Natural killer cell treated with Interleukin-12 subunit alpha and Interleukin-12 subunit beta and Interleukin-15 and Interleukin-18, amount 100 ng/mL, for 72 hours (primary cell): ENCODE results near the gene CUL5. TPM values are rescaled to one million over a fixed set of nuclear protein-coding genes. Genes with fewer than 3 reads are reported as not detected.
A peak's percentile ranks its signal among the peaks of the same experiment; 100 is the strongest.
"Not testable (repeated sequence)": the region's sequence is repeated elsewhere in the genome, so short reads cannot be mapped to it uniquely, and the experiment has no call there.

Experiments used
- ATAC-seq, 2 donors: fragments of 150-1000 bp; cut with Tn5 transposase in 1 of 2; sonication (Bioruptor Pico), chemical (Tn5 transposase) in 1 of 2; 2 replicates each; pipeline ENCODE4 v1.10.0; 2021
- DNase-seq: peaks from one replicate; pipeline ENCODE4 v3.0.0; 2022; ENCODE audit warnings: low spot score
- H3K27ac Mint-ChIP-seq, 2 donors: 1 replicate in 1 of 2; 2 replicates in 1 of 2; pipeline ENCODE4 v1.8.0; 2022; ENCODE audit warnings: mixed read lengths in 2 of 2, mild to moderate bottlenecking in 1 of 2, moderate library complexity in 1 of 2
- H3K27me3 Mint-ChIP-seq, 2 donors: 1 replicate in 1 of 2; 2 replicates in 1 of 2; pipeline ENCODE4 v1.8.0; 2022; ENCODE audit warnings: mixed read lengths in 2 of 2
- H3K36me3 Mint-ChIP-seq: one replicate; pipeline ENCODE4 v1.8.0; 2022; ENCODE audit warnings: mixed read lengths
- H3K4me1 Mint-ChIP-seq, 2 donors: 1 replicate in 1 of 2; 2 replicates in 1 of 2; pipeline ENCODE4 v1.8.0; 2022; ENCODE audit warnings: low read depth in 2 of 2, mixed read lengths in 2 of 2, mild to moderate bottlenecking in 1 of 2
- H3K4me3 Mint-ChIP-seq: one replicate; pipeline ENCODE4 v1.8.0; 2022; ENCODE audit warnings: mixed read lengths
- H3K9me3 Mint-ChIP-seq: 2 replicates; pipeline ENCODE4 v1.8.0; 2022; ENCODE audit warnings: mixed read lengths
- total RNA-seq, 2 donors: library from RNA; stranded (reverse); gene quantifications; one replicate each; pipeline ENCODE4 v1.2.3, GENCODE V29; 2022

Gene CUL5
- total RNA-seq, 2 donors from 2014 or later = 29.9 to 51.9 TPM

DNA sequence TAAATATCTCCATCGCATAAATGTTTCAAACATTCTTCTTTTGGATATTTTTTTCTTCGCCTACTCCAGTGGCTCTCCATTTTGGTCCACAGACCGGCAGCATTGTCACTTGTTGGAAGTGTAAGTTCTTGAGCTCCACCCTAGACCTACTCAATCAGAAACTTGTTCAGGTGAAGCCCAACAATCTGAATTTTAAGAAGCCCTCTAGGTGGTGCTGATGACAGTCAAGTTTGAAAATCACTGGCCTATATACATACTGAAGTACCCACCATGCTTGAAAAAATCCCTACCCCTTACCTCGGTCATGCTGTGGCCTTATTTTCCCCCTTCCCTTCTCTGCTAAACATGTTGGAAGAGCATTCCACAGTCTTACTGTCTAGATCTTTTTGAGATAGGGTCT, 102.4 kb downstream of the CUL5 start:
- Mint-ChIP-seq H3K9me3 (no peaks in the 10 kb centered on the region), H3K27me3 (no peaks in the 10 kb centered on the region), H3K4me1 (peaks cover 0 to 3% of the 10 kb centered on the region in 2 donors), H3K36me3 (no peaks in the 10 kb centered on the region), H3K4me3 (no peak overlapping the region), H3K27ac (no peak overlapping the region)
- no peak for DNase-seq
- no peak for ATAC-seq

DNA sequence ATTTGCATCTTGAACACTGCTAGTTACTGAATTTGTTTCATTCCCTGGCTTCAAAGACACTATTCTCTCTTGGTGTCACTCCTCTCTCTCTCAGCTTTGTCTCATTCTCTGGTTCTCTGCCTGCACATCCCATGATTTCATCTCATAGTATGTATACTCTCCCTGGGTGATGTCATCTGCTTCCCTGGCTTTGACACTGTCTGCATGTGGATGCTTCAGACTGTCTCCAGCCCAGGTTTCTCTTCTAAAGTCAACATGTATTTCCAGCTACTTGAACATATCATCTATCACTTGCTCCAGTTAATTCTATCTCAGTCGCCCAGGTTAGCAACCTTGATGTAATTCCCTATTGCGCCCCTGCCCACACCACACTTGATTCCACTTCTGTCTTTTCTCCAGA, 103.4 kb downstream of the CUL5 start:
- DNase-seq = no peak
- no peak overlapping the region for H3K4me3 Mint-ChIP-seq
- no peaks in the 10 kb centered on the region for H3K27me3 Mint-ChIP-seq
- H3K27ac Mint-ChIP-seq = no peak overlapping the region
- H3K36me3 Mint-ChIP-seq = no peaks in the 10 kb centered on the region
- no peak for ATAC-seq
- no peaks in the 10 kb centered on the region for H3K9me3 Mint-ChIP-seq
- H3K4me1 Mint-ChIP-seq = peaks cover 0 to 3% of the 10 kb centered on the region in 2 donors

DNA sequence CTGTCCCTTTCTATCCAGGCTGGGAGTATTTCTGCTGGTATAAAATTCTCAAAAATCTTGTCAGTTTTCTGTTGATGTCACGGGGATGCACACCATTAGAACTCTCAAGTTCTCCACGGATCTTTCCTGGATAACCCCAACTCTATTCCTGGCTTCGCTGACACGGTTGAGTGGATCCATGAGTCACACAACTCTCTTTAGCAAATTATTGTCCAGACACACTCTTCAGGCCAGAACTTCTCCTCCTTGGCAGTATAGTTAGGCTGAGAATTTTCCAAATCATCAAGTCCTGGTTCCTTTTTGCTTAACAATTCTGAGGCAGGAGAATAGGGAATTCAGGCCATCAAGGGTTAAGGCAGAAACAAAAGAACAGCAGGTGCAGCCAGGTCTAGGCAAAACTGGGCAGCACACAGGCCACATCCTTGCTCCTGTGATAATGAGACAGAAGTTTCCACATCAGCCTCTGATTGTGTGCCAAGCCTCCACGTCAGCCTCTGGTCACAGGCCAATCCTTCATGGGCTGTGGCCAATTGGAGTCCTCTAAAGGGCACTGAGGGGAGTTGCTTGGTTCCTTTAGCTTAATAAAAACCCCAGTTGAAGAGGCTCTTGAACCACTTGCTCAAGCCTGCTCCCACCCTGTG, 106.9 kb downstream of the CUL5 start:
- Mint-ChIP-seq H3K9me3 (no peaks in the 10 kb centered on the region), H3K4me3 (no peak overlapping the region), H3K27me3 (no peaks in the 10 kb centered on the region), H3K36me3 (no peaks in the 10 kb centered on the region), H3K4me1 (peaks cover 0 to 3% of the 10 kb centered on the region in 2 donors), H3K27ac (no peak overlapping the region)
- DNase-seq (no peak), ATAC-seq (no peak)

GRCh38 chr11:108117746-108118371, 109.2 kb downstream of the CUL5 start:
- Mint-ChIP-seq H3K27ac (no peak overlapping the region), H3K4me3 (no peak overlapping the region), H3K4me1 (peaks cover 11 to 12% of the 10 kb centered on the region in 2 donors), H3K27me3 (no peaks in the 10 kb centered on the region), H3K36me3 (no peaks in the 10 kb centered on the region), H3K9me3 (no peaks in the 10 kb centered on the region)
- DNase-seq = no peak
- no peak for ATAC-seq

GRCh38 chr11:108120936-108121273, 112.2 kb downstream of the CUL5 start:
- peaks cover 30 to 33% of the 10 kb centered on the region in 2 donors for H3K4me1 Mint-ChIP-seq
- ATAC-seq = not testable (repeated sequence)

GRCh38 chr11:108121274-108122155, 112.8 kb downstream of the CUL5 start, which contains the start of gene ACAT1:
Gene ACAT1, plus strand, starts transcription at chr11:108121567. Its CDS starts 40 bp downstream, at chr11:108121607.
- Mint-ChIP-seq H3K4me3 (peak within 1 kb of the TSS; percentile 80), H3K4me1 (peaks cover 35 to 39% of the 10 kb centered on the region in 2 donors), H3K27me3 (no peaks in the 10 kb centered on the region), H3K9me3 (no peaks in the 10 kb centered on the region), H3K27ac (peak within 1 kb of the TSS; percentile 12 to 88), H3K36me3 (peaks cover 4% of the 10 kb centered on the region)
- peak; percentile 99 to 100 for ATAC-seq
- DNase-seq = peak; percentile 97

More at GRCh38 chr11:108120936-108121273, 112.2 kb downstream of the CUL5 start:
- not testable (repeated sequence) for DNase-seq, H3K36me3 Mint-ChIP-seq, H3K27me3 Mint-ChIP-seq, H3K9me3 Mint-ChIP-seq
- Mint-ChIP-seq H3K27ac (peak overlapping the region in 1 of 2 donors; percentile 12), H3K4me3 (peak overlapping the region; percentile 80)

DNA sequence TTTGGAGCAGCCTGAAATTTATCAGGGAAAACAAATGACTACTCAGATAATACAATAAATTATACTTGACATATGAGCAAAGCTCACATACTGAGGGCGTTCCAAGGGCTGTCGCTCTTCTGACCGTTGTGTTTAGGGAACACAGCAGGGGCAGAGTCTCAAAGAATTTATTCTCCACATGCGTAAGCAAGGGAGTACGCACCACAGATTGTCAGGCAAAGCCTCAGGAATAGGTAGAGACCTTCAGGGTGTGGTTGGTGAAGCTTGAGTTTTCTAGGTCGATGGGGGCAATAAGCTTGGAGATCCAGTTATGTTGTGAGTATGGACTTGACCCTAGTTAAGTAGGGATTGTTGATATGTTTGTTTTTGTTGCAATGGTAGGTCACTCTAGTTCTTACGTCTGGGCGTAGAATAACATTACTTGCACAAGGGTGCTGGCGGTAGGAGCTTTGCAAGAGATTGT, 113.5 kb downstream of the CUL5 start:
- no peak for DNase-seq
- peaks cover 36 to 40% of the 10 kb centered on the region in 2 donors for H3K4me1 Mint-ChIP-seq

GRCh38 chr11:108125096-108125495, 116.4 kb downstream of the CUL5 start:
- Mint-ChIP-seq H3K27me3 (no peaks in the 10 kb centered on the region), H3K4me3 (peak overlapping the region; percentile 80), H3K36me3 (peaks cover 4% of the 10 kb centered on the region), H3K9me3 (no peaks in the 10 kb centered on the region), H3K27ac (peak overlapping the region; percentile 75 to 82), H3K4me1 (peaks cover 39 to 40% of the 10 kb centered on the region in 2 donors)
- ATAC-seq = no peak
- no peak for DNase-seq

More for the DNA sequence above, 113.5 kb downstream of the CUL5 start:
- Mint-ChIP-seq H3K9me3 (no peaks in the 10 kb centered on the region), H3K27ac (peak overlapping the region; percentile 12 to 88), H3K27me3 (no peaks in the 10 kb centered on the region), H3K36me3 (peaks cover 4% of the 10 kb centered on the region), H3K4me3 (peak overlapping the region; percentile 80)
- no peak for ATAC-seq

- ATAC-seq = no peak
- Mint-ChIP-seq H3K4me3 (no peak overlapping the region), H3K36me3 (peaks cover 3% of the 10 kb centered on the region), H3K9me3 (no peaks in the 10 kb centered on the region), H3K27ac (no peak overlapping the region), H3K4me1 (peaks cover 23% of the 10 kb centered on the region in 2 donors), H3K27me3 (no peaks in the 10 kb centered on the region)
- no peak for DNase-seq
Measured at GRCh38 chr11:108128772-108129171, 120.1 kb downstream of the CUL5 start.

GRCh38 chr11:108131993-108132392, 123.3 kb downstream of the CUL5 start:
- Mint-ChIP-seq H3K36me3 (no peaks in the 10 kb centered on the region), H3K4me1 (peaks cover 0 to 2% of the 10 kb centered on the region in 2 donors), H3K27ac (no peak overlapping the region), H3K4me3 (no peak overlapping the region), H3K9me3 (no peaks in the 10 kb centered on the region), H3K27me3 (no peaks in the 10 kb centered on the region)
- ATAC-seq (no peak), DNase-seq (no peak)

- H3K4me1 Mint-ChIP-seq, DNase-seq, H3K4me3 Mint-ChIP-seq, H3K36me3 Mint-ChIP-seq, ATAC-seq, H3K9me3 Mint-ChIP-seq, H3K27ac Mint-ChIP-seq, H3K27me3 Mint-ChIP-seq: not testable (repeated sequence)
Measured at GRCh38 chr11:108132993-108133538, 124.4 kb downstream of the CUL5 start.

DNA sequence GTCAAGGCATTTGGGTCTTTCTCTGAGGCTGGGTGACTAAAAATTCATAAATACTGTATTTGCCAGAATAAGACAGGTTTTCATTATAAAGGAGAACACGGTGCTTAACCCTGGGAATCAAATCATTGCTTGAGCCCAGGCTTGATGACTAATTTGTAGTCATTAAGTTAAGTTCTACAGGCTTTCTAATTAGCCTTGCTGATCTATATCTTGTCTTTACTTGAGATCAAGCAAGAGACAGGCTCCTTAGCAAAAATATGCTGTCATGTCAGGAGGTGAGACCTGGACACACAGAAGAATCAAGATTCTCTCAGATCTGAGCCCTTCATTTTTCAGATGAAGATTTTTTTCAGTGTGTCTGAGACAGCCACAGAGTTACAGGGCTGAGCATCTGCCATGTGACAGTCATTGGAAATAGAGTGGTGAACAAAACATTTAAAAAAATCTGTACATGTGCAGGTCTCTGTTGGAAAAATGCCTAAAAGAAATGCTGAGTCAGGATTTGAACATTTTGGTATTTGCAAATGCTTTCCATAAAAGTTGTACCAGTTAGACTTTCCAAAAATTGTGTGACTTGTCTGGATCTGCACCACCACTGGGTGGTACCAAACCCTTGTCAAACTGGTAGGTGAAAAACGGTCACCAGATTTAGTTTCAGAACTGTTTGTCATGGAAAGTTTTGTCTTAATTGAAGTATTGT, 127.3 kb downstream of the CUL5 start:
- Mint-ChIP-seq H3K36me3 (peaks cover 5% of the 10 kb centered on the region), H3K27ac (no peak overlapping the region), H3K4me1 (peaks cover 0 to 3% of the 10 kb centered on the region in 2 donors), H3K4me3 (no peak overlapping the region), H3K9me3 (no peaks in the 10 kb centered on the region), H3K27me3 (no peaks in the 10 kb centered on the region)
- DNase-seq (no peak), ATAC-seq (no peak)

GRCh38 chr11:108137212-108137611, 128.5 kb downstream of the CUL5 start:
- ATAC-seq = no peak
- Mint-ChIP-seq H3K27me3 (no peaks in the 10 kb centered on the region), H3K4me1 (peaks cover 0 to 3% of the 10 kb centered on the region in 2 donors), H3K36me3 (peaks cover 5% of the 10 kb centered on the region), H3K9me3 (no peaks in the 10 kb centered on the region), H3K27ac (peak overlapping the region in 1 of 2 donors; percentile 30), H3K4me3 (no peak overlapping the region)
- no peak for DNase-seq
